IMR-90 (cell line): ENCODE measurements around the gene ASXL3. TPM values are rescaled to one million over a fixed set of nuclear protein-coding genes. Genes with fewer than 3 reads are reported as not detected.

Experiments used
- ATAC-seq: fragments of 200-7000 bp; cut with Tn5 transposase; 2 replicates; pipeline ENCODE4 v1.9.1; 2020; ENCODE audit warnings: low read depth, mild to moderate bottlenecking, moderate library complexity
- BruUV-seq: library from RNA; stranded (reverse); fragments of 400-500 nt; replicated peaks from 2 replicates; lab custom pipeline; 2021; lab: Mats Ljungman, UMichigan
- CTCF ChIA-PET: fragments of 300-600 bp; formaldehyde crosslinking; extraction: SDS; loops from one replicate; lab custom pipeline; 2021; ENCODE audit warnings: antibody characterized with exemption; lab: Yijun Ruan, JAX
- POLR2A ChIA-PET: fragments of 300-600 bp; sonication (Branson Sonifier 250); formaldehyde crosslinking; loops from one replicate; lab custom pipeline; 2022; ENCODE audit warnings: antibody characterized with exemption; ENCODE audit not compliant: unreplicated experiment; lab: Charles Lee
- DNase-seq: peaks from one replicate; pipeline ENCODE4 v3.0.0; 2013
- H2AFZ ChIP-seq: replicated peaks from 2 replicates; pipeline ENCODE3; 2013; ENCODE audit warnings: low read length, mild to moderate bottlenecking; ENCODE audit not compliant: poor library complexity
- H2AK5ac ChIP-seq: 2 replicates; pipeline ENCODE4 v1.6.1; 2013; ENCODE audit warnings: low read depth, low read length, inconsistent platforms
- H2AK9ac ChIP-seq: replicated peaks from 2 replicates; pipeline ENCODE3; 2013; ENCODE audit warnings: mild to moderate bottlenecking, low read depth, low read length, moderate library complexity; ENCODE audit not compliant: poor library complexity
- H2BK120ac ChIP-seq: 2 replicates; pipeline ENCODE4 v1.6.1; 2013; ENCODE audit warnings: low read depth, low read length, inconsistent platforms
- H2BK15ac ChIP-seq: 3 replicates; pipeline ENCODE4 v1.6.1; 2013; ENCODE audit warnings: low read depth, low read length, inconsistent platforms
- H2BK20ac ChIP-seq: 2 replicates; pipeline ENCODE4 v1.6.1; 2013; ENCODE audit warnings: low read depth, mild to moderate bottlenecking, inconsistent platforms, low read length, moderate library complexity
- H2BK5ac ChIP-seq: 2 replicates; pipeline ENCODE4 v1.6.1; 2013; ENCODE audit warnings: mild to moderate bottlenecking, low read depth, low read length, inconsistent platforms; ENCODE audit not compliant: poor library complexity, severe bottlenecking
- H3K14ac ChIP-seq: replicated peaks from 2 replicates; pipeline ENCODE4 v1.6.1; 2013; ENCODE audit warnings: low read depth, low read length, inconsistent platforms
- H3K18ac ChIP-seq: 2 replicates; pipeline ENCODE4 v1.6.1; 2013; ENCODE audit warnings: low read depth, low read length, control low read depth
- H3K23ac ChIP-seq: 2 replicates; pipeline ENCODE4 v1.6.1; 2013; ENCODE audit warnings: low read depth, low read length, inconsistent platforms
- H3K27ac ChIP-seq: 2 replicates; pipeline ENCODE4 v1.5.1; 2013; ENCODE audit warnings: mild to moderate bottlenecking, control low read depth, low read length; ENCODE audit not compliant: insufficient read depth
- H3K27me3 ChIP-seq: 2 replicates; pipeline ENCODE4 v1.6.1; 2013; ENCODE audit warnings: low read length; ENCODE audit not compliant: control insufficient read depth, insufficient read depth
- H3K36me3 ChIP-seq: 2 replicates; pipeline ENCODE4 v1.6.1; 2013; ENCODE audit warnings: low read length, mixed read lengths; ENCODE audit not compliant: control insufficient read depth, insufficient read depth
- H3K4ac ChIP-seq: 2 replicates; pipeline ENCODE4 v1.6.1; 2013; ENCODE audit warnings: low read depth, low read length, inconsistent platforms
- H3K4me1 ChIP-seq: 2 replicates; pipeline ENCODE4 v1.6.1; 2013; ENCODE audit warnings: low read length, mixed read lengths; ENCODE audit not compliant: control insufficient read depth, insufficient read depth
- H3K4me2 ChIP-seq: 2 replicates; pipeline ENCODE4 v1.6.1; 2013; ENCODE audit warnings: low read depth, mild to moderate bottlenecking, control low read depth, low read length, moderate library complexity
- H3K4me3 ChIP-seq: 2 replicates; pipeline ENCODE4 v1.5.1; 2013; ENCODE audit warnings: low read depth, mild to moderate bottlenecking, control low read depth, low read length, moderate library complexity; ENCODE audit not compliant: insufficient read depth
- H3K56ac ChIP-seq: 2 replicates; pipeline ENCODE4 v1.6.1; 2013; ENCODE audit warnings: low read length, inconsistent platforms; ENCODE audit not compliant: insufficient read depth; ENCODE audit errors: extremely low read depth
- H3K79me1 ChIP-seq, 2 experiments: 2 replicates each; pipeline ENCODE4 v1.6.1; 2013; ENCODE audit warnings: low read length in 2 of 2, inconsistent platforms in 1 of 2, low read depth in 1 of 2
- H3K9ac ChIP-seq: 2 replicates; pipeline ENCODE4 v1.6.1; 2013; ENCODE audit warnings: low read depth, low read length, control low read depth
- H3K9me1 ChIP-seq: 2 replicates; pipeline ENCODE4 v1.6.1; 2013; ENCODE audit warnings: low read length, inconsistent platforms; ENCODE audit not compliant: insufficient read depth
- H3K9me3 ChIP-seq: 2 replicates; pipeline ENCODE4 v1.6.1; 2013; ENCODE audit warnings: low read length; ENCODE audit not compliant: control insufficient read depth, insufficient read depth
- H4K20me1 ChIP-seq: 2 replicates; pipeline ENCODE4 v1.6.1; 2013; ENCODE audit warnings: low read length, inconsistent platforms; ENCODE audit not compliant: insufficient read depth
- H4K5ac ChIP-seq: 2 replicates; pipeline ENCODE4 v1.6.1; 2013; ENCODE audit warnings: mild to moderate bottlenecking, low read depth, low read length, control low read depth
- H4K8ac ChIP-seq, 2 experiments: 2 replicates each; pipeline ENCODE4 v1.6.1; 2013; ENCODE audit warnings: low read depth in 2 of 2, low read length in 2 of 2, control low read depth in 1 of 2, inconsistent platforms in 1 of 2
- H4K91ac ChIP-seq: 2 replicates; pipeline ENCODE4 v1.6.1; 2013; ENCODE audit warnings: low read depth, low read length, inconsistent platforms; ENCODE audit not compliant: insufficient read depth
- FOS ChIP-seq: fragments of 150-350 bp; IDR thresholded peaks from 2 replicates; pipeline ENCODE4 v1.6.1; 2016; ENCODE audit warnings: low read depth, low read length
- NFE2L2 ChIP-seq: fragments of 150-350 bp; IDR thresholded peaks from 2 replicates; pipeline ENCODE4 v1.6.1; 2016; ENCODE audit warnings: low read depth, mild to moderate bottlenecking, low read length
- WGBS, 2 experiments: methylation state at CpG; one replicate each; pipeline versions ENCODE4 v1.1.5 to v1.1.7; 2013; ENCODE audit warnings: missing lambda C conversion rate in 2 of 2; ENCODE audit not compliant: insufficient read length in 1 of 2; ENCODE audit errors: extremely low coverage in 2 of 2; 5-methylcytosine and 5-hydroxymethylcytosine counted together
- dilution Hi-C: fragments of 300-500 bp; cut with HindIII; formaldehyde crosslinking; loops from one replicate; pipeline ENCODE4 v1.14.3; 2018; ENCODE audit warnings: low sequenced_read_pairs; ENCODE audit not compliant: unreplicated experiment
- in situ Hi-C: fragments of 300-500 bp; cut with MboI; formaldehyde crosslinking; loops from 3 replicates; pipeline ENCODE4 v1.14.3; 2019; ENCODE audit warnings: low sequenced_read_pairs, inconsistent platforms, mixed read lengths
- intact Hi-C: fragments of 100-400 bp; cut with micrococcal nuclease; formaldehyde crosslinking; loops from 2 replicates; pipeline ENCODE4 v1.10.0; 2022
- polyA plus RNA-seq, 3 experiments: library from polyadenylated mRNA; depleted of rRNA; stranded (reverse); fragments of >200 nt; gene quantifications; 2 replicates each; pipeline ENCODE4 v1.2.3, GENCODE V29; 2012; ENCODE audit warnings: low replicate concordance in 1 of 3
- total RNA-seq: library from RNA; depleted of rRNA; stranded (reverse); fragments of >200 nt; gene quantifications from 2 replicates; pipeline ENCODE4 v1.2.3, GENCODE V29; 2012
- TF ChIP-seq, protein P1 (sequence below): conservative IDR thresholded peaks from 2 replicates; pipeline ENCODE4 v1.5.1; 2012; ENCODE audit warnings: mild to moderate bottlenecking, low read depth, low read length, improper control_type of control experiment

ASXL3 gene
- total and polyA plus RNA-seq, 2 of the 4 experiments (the other 2 are of a cell fraction), result 0.03 to 0.54 TPM

DNA sequence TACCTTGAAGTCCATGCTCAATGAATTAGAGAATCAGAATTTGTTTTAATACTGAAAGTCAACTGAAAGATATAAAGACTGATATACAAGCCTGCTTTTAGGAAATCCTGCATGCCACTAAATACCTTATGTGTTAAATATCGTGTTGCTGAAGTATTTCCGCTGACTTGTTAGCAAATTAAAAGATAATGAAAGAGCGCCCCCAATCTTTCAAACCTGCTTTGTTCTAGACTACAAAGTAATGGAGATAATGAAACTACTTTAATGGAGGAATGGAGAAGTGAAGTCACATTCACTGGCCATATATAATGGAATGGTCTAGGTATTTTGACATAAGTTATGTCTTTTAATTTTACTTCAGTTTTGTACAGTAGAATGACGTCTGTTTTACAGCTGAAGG is 95.7 kb downstream of the ASXL3 start:
- Histone ChIP-seq H2AFZ (no peak overlapping the region), H4K8ac (no peak overlapping the region), H4K5ac (no peak overlapping the region), H3K18ac (no peak overlapping the region), H2AK5ac (no peak overlapping the region), H3K56ac (no peak overlapping the region), H2BK120ac (no peak overlapping the region), H3K9me1 (no peaks in the 10 kb centered on the region), H3K36me3 (no peaks in the 10 kb centered on the region), H3K4me3 (no peak overlapping the region), H3K4me1 (no peaks in the 10 kb centered on the region), H2BK15ac (no peak overlapping the region), H2BK5ac (no peak overlapping the region), H4K20me1 (no peaks in the 10 kb centered on the region), H3K79me1 (no peaks in the 10 kb centered on the region), H3K23ac (no peak overlapping the region), H4K91ac (no peak overlapping the region), H3K27ac (no peak overlapping the region), H3K9me3 (no peaks in the 10 kb centered on the region), H3K4ac (no peak overlapping the region), H3K14ac (no peak overlapping the region), H3K9ac (no peak overlapping the region), H2BK20ac (no peak overlapping the region), H2AK9ac (no peak overlapping the region), H3K4me2 (no peak overlapping the region), H3K27me3 (no peaks in the 10 kb centered on the region)
- POLR2A ChIA-PET, result no interaction called here
- dilution Hi-C loops, result no loop called here
- DNase-seq, result no peak
- ATAC-seq, result no peak
- CTCF ChIA-PET, result no interaction called here
- no TSS peak for BruUV-seq
- in situ Hi-C loops, result no loop called here
- intact Hi-C loops, result no loop called here
- WGBS, 2 experiments, result no CpG with 5 or more reads among the region's 4 CpGs
- TF ChIP-seq NFE2L2, result no peak
- TF ChIP-seq, protein P1, sequence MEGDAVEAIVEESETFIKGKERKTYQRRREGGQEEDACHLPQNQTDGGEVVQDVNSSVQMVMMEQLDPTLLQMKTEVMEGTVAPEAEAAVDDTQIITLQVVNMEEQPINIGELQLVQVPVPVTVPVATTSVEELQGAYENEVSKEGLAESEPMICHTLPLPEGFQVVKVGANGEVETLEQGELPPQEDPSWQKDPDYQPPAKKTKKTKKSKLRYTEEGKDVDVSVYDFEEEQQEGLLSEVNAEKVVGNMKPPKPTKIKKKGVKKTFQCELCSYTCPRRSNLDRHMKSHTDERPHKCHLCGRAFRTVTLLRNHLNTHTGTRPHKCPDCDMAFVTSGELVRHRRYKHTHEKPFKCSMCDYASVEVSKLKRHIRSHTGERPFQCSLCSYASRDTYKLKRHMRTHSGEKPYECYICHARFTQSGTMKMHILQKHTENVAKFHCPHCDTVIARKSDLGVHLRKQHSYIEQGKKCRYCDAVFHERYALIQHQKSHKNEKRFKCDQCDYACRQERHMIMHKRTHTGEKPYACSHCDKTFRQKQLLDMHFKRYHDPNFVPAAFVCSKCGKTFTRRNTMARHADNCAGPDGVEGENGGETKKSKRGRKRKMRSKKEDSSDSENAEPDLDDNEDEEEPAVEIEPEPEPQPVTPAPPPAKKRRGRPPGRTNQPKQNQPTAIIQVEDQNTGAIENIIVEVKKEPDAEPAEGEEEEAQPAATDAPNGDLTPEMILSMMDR, result no peak
- TF ChIP-seq FOS, result no peak
